IgD-negative memory B cell (primary cell): ENCODE data around the gene LEPR. TPM values are rescaled to one million over a fixed set of nuclear protein-coding genes. Genes with fewer than 3 reads are reported as not detected.
A peak's percentile ranks its signal among the peaks of the same experiment; 100 is the strongest.

Experiments used
- H3K27ac Mint-ChIP-seq, 3 donors: one replicate each; pipeline ENCODE4 v1.8.0; 2020 to 2022; ENCODE audit warnings: mild to moderate bottlenecking in 3 of 3, mixed read lengths in 3 of 3, moderate library complexity in 1 of 3
- H3K27me3 Mint-ChIP-seq: one replicate; pipeline ENCODE4 v1.8.0; 2021; ENCODE audit warnings: mixed read lengths
- H3K36me3 Mint-ChIP-seq: one replicate; pipeline ENCODE4 v1.8.0; 2020; ENCODE audit warnings: mild to moderate bottlenecking, mixed read lengths
- H3K4me1 Mint-ChIP-seq, 3 donors: one replicate each; pipeline ENCODE4 v1.8.0; 2020 to 2022; ENCODE audit warnings: mixed read lengths in 3 of 3, mild to moderate bottlenecking in 1 of 3
- H3K4me3 Mint-ChIP-seq, 4 donors: one replicate each; pipeline ENCODE4 v1.8.0; 2020 to 2022; ENCODE audit warnings: mild to moderate bottlenecking in 4 of 4, mixed read lengths in 4 of 4, moderate library complexity in 3 of 4
- H3K9me3 Mint-ChIP-seq, 3 donors: one replicate each; pipeline ENCODE4 v1.8.0; 2020 to 2021; ENCODE audit warnings: mixed read lengths in 3 of 3, mild to moderate bottlenecking in 1 of 3
- polyA plus RNA-seq: library from polyadenylated mRNA; unstranded; fragments of 300-500 nt; fragmentation: Illumina TruSeq; gene quantifications from one replicate; pipeline ENCODE4 v1.2.3, GENCODE V29; 2021

The LEPR gene
- polyA plus RNA-seq, 1 donor from 2014 or later, result 0.40 TPM

DNA sequence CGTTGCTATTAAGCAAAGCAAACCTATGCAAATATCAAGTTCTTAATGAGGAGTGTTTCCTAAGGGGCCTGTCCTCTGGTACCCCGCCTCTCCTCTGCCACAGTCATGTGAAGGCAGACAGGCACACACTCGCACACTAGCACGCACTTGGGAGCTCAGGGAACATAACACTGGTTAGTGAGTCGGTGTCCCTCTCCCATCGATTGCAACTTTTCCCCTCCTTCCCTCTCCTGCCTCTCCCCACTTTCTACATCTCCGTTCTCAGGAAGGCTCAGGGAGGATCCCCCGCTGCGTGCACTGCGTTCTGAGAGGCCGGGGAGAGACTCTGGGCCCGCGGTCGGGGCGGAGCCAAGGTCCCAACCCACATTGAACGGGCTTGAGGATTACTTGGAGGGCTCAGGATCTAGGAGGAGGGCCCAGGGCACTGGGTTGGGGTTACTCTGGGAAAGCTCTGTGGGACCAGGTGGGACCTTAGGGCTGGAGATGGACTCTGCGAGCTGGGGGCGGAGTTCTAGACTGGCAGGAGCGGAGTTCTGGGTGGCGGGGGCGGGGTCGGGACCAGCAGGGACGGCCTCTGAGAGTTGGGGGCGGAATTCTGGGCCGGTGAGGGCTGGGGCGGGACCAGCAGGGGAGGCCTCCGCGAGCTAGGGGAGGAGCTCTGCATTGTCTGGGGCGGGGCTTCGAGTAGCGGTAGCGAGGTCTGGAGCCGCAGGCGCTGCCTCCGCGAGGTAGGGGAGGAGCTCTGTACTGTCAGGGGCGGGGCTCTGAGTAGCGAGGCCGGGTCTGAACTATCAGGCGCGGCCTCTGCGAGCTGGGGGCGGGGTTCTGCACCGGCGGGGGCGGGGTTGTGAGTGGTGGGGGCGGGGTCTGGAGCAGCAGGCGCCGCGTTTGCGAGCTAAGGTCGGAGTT is 533 bp upstream of the LEPR start:
- no peak overlapping the region for H3K4me3 Mint-ChIP-seq
- H3K27ac Mint-ChIP-seq, result peak overlapping the region; percentile 76 to 97 (median 89)

DNA sequence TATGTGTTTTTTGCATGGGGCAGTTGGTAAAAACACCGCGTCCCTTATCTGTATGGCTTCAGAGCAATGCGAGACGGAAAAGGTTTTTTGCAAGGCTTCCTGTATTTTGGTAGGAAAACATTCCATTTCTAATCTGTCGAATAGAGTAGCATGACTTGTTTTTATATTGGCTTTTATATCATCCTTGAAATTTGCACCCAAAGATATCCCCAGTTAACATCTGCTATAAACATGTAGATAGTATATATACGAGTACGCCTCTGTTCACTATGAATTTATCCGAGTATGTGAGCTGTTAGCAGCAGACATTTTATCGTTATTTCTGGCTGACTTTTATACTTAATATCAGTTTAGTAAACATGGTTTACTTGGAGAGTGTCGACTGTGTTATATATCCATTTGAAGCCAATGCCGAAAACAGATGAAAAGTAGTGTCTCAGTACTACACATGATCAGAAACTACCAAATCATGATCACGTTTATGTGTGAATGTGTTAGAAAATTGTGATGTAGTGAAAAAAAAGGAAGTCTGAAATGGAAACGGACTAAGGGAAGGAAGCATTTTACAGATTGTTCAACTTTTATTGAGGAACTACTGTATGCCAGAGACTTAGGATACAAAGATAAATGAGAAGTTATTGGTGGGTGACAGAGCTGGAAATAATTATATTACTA is 1.0 kb downstream of the LEPR start:
- peaks cover 2% of the 10 kb centered on the region for H3K27me3 Mint-ChIP-seq
- H3K27ac Mint-ChIP-seq, result no peak overlapping the region
- no peaks in the 10 kb centered on the region for H3K9me3 Mint-ChIP-seq
- peaks cover 7 to 8% (median 8%) of the 10 kb centered on the region in 3 donors for H3K4me1 Mint-ChIP-seq
- H3K36me3 Mint-ChIP-seq, result peaks cover 3% of the 10 kb centered on the region
- no peak overlapping the region for H3K4me3 Mint-ChIP-seq

More for the DNA sequence above, 533 bp upstream of the LEPR start:
- H3K4me1 Mint-ChIP-seq, result peaks cover 7 to 8% (median 8%) of the 10 kb centered on the region in 3 donors
- H3K9me3 Mint-ChIP-seq, result no peaks in the 10 kb centered on the region
- H3K36me3 Mint-ChIP-seq, result no peaks in the 10 kb centered on the region
- peaks cover 2% of the 10 kb centered on the region for H3K27me3 Mint-ChIP-seq

GRCh38 chr1:65422241-65423203 is 2.1 kb downstream of the LEPR start:
- Mint-ChIP-seq H3K4me1 (peaks cover 7 to 8% (median 7%) of the 10 kb centered on the region in 3 donors), H3K36me3 (peaks cover 3% of the 10 kb centered on the region), H3K27me3 (peaks cover under 1% of the 10 kb centered on the region), H3K27ac (no peak overlapping the region), H3K9me3 (no peaks in the 10 kb centered on the region), H3K4me3 (no peak overlapping the region)

DNA sequence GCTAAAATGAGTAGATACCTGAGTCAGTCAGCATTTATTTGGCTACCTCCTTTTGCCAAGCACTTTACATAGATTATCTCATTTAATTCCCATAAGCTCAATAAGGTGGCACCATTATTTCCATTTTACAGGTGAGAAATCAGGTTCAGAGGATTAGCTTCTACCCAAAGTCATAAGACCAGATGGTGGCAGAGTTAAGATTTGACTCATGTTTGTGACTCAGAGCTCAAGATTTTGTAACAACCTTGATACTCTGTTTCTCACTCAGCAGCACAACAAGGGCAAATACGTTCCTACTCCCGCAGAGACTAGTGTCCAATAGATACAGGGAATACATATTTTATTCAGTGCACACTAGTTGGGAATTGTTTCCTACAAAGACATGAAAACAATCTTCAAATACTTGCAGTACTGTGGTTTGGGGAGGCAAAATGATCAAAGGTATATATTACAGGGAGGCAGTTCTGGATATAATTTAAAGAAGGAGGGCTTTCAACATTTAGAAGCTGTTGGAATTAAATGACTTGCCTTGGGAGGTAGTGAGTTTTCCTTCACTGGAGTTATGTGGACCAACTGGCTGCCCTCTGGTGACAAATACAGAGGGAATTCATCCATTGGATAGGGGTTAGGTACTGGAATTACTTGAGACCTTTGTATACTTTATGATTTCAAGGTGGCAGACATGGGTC is 3.6 kb downstream of the LEPR start:
- Mint-ChIP-seq H3K9me3 (no peaks in the 10 kb centered on the region), H3K4me3 (no peak overlapping the region), H3K27me3 (no peaks in the 10 kb centered on the region), H3K27ac (peak overlapping the region in 1 of 3 donors; percentile 58), H3K36me3 (peaks cover 3% of the 10 kb centered on the region), H3K4me1 (peaks cover 3 to 8% (median 7%) of the 10 kb centered on the region in 3 donors)

DNA sequence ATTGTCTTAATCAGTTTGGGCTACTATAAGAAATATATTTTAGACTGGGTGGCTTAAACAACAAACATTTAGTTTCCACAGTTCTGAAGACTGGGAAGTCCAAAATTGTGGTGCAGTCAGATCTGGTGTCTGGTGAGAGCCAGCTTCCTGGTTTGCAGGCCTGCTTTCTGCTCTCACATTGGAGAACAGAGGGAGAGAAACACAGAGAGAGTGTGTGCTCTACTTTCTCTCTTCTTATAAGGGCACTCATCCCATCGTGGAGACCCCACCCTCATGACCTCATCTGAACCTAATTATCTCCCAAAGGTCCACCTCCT is 4.1 kb downstream of the LEPR start:
- no peak overlapping the region for H3K4me3 Mint-ChIP-seq

GRCh38 chr1:65425006-65425405 is 4.5 kb downstream of the LEPR start:
- H3K9me3 Mint-ChIP-seq, result no peaks in the 10 kb centered on the region
- peaks cover 4% of the 10 kb centered on the region for H3K36me3 Mint-ChIP-seq
- H3K27ac Mint-ChIP-seq, result no peak overlapping the region
- H3K27me3 Mint-ChIP-seq, result no peaks in the 10 kb centered on the region
- no peak overlapping the region for H3K4me3 Mint-ChIP-seq
- H3K4me1 Mint-ChIP-seq, result peaks cover 0 to 3% (median under 1%) of the 10 kb centered on the region in 3 donors

More for the DNA sequence above, 4.1 kb downstream of the LEPR start:
- Mint-ChIP-seq H3K4me1 (peaks cover 0 to 6% (median 6%) of the 10 kb centered on the region in 3 donors), H3K36me3 (peaks cover 3% of the 10 kb centered on the region), H3K27me3 (no peaks in the 10 kb centered on the region), H3K27ac (peak overlapping the region in 1 of 3 donors; percentile 58), H3K9me3 (no peaks in the 10 kb centered on the region)

DNA sequence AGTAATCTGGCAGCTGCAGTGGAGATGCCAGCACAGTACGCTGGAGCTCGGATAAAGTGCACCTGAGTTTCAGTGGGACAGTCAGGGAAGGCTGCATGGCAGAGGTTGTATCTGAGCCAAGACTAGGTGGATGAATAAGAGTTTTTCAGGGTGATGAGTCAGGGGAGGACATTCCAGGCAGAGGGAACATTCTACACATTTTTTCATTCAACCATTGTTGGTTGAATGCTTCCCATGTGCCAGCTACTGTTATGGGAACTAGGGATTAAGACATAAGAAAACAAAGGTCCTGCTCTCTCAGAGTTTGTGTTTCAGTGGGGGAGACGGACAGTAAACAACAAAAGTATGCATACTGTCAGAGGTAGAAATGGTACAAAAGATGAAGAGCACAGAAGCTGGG is 5.2 kb downstream of the LEPR start:
- Mint-ChIP-seq H3K4me1 (peaks cover 0 to 3% (median 0%) of the 10 kb centered on the region in 3 donors), H3K36me3 (peaks cover 5% of the 10 kb centered on the region), H3K27ac (no peak overlapping the region), H3K4me3 (no peak overlapping the region), H3K9me3 (no peaks in the 10 kb centered on the region), H3K27me3 (no peaks in the 10 kb centered on the region)

- H3K4me1 Mint-ChIP-seq, result peaks cover 0 to 3% (median 0%) of the 10 kb centered on the region in 3 donors
- H3K36me3 Mint-ChIP-seq, result peaks cover 5% of the 10 kb centered on the region
- H3K27ac Mint-ChIP-seq, result no peak overlapping the region
- H3K4me3 Mint-ChIP-seq, result no peak overlapping the region
- H3K27me3 Mint-ChIP-seq, result no peaks in the 10 kb centered on the region
- H3K9me3 Mint-ChIP-seq, result no peaks in the 10 kb centered on the region
Measured at GRCh38 chr1:65429078-65429477, 8.6 kb downstream of the LEPR start.

DNA sequence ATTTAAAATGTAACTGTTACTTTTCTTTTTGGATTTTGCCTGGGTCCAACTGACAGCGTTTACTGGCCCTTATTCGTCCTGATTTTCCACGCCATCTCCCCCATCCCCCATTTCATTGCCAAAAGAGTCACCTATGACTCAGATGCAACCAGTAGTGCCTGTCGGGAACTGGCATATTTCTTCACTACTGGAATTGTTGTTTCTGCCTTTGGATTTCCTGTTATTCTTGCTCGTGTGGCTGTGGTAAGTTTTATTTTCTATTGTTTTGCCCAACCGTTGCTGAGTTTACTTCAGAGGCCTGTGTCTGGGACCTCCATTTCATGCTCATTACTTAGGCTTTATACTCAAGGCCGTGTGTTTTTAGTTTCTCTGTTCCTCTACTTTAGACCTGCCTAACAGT is 9.3 kb downstream of the LEPR start:
- Mint-ChIP-seq H3K4me3 (no peak overlapping the region), H3K36me3 (peaks cover 8% of the 10 kb centered on the region), H3K4me1 (peaks cover 0 to 3% (median 0%) of the 10 kb centered on the region in 3 donors), H3K27ac (no peak overlapping the region), H3K27me3 (no peaks in the 10 kb centered on the region), H3K9me3 (no peaks in the 10 kb centered on the region)

DNA sequence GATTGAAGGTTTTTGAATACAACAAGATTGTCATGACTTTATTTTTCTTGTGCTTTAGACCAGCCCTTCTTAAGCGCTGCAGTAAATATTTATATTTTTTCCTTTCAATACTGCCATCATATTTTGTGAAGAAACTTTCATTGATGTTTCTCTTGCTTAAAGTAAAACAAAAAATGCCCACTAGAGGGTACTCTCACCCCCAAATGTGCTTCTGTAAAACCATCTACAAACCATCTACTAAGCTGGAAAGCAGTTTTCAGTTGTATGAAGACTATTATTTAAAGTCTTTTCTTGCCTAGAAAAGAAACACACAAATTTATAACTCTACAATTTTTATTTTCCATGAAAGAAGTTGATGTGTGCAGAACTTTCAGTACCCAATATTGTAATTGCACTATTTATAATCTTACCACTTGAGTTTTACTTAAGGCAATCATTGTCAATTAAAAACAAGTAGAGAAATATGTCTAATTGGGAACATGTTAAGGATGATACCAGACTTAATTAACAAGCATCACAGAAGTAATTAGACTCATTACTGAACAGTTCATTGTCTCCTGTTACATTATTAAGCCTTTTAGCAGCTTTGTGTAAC is 10.7 kb downstream of the LEPR start:
- no peaks in the 10 kb centered on the region for H3K27me3 Mint-ChIP-seq
- no peak overlapping the region for H3K4me3 Mint-ChIP-seq
- H3K4me1 Mint-ChIP-seq, result peaks cover 0 to 3% (median 0%) of the 10 kb centered on the region in 3 donors
- H3K27ac Mint-ChIP-seq, result no peak overlapping the region
- peaks cover 7% of the 10 kb centered on the region for H3K36me3 Mint-ChIP-seq
- no peaks in the 10 kb centered on the region for H3K9me3 Mint-ChIP-seq

DNA sequence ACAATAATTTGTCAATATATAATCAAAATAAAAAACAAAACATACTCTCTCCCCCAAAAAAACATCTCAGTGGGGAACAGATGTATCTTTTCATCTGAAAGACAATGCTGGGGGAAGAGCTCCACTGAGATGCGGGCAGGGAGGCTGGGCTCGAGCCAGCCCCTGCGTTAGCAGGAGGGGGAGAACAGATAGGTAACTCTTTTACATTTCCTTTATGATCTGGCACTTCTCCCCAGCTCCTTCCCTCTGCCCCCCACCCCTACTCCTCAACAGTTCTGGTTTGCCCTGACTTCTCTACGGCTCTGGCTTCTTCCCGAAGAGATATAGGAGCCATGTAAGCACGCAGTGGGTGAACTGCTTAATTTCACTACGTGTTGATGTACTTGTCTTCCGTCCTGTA is 12.4 kb downstream of the LEPR start:
- no peak overlapping the region for H3K27ac Mint-ChIP-seq
- no peaks in the 10 kb centered on the region for H3K9me3 Mint-ChIP-seq
- no peak overlapping the region for H3K4me3 Mint-ChIP-seq
- H3K36me3 Mint-ChIP-seq, result peaks cover 9% of the 10 kb centered on the region
- peaks cover 0 to 3% (median 0%) of the 10 kb centered on the region in 3 donors for H3K4me1 Mint-ChIP-seq
- H3K27me3 Mint-ChIP-seq, result no peaks in the 10 kb centered on the region

- Mint-ChIP-seq H3K27me3 (no peaks in the 10 kb centered on the region), H3K36me3 (peaks cover 9% of the 10 kb centered on the region), H3K9me3 (no peaks in the 10 kb centered on the region), H3K27ac (no peak overlapping the region), H3K4me1 (peaks cover 0 to 3% (median 0%) of the 10 kb centered on the region in 3 donors), H3K4me3 (no peak overlapping the region)
Measured at GRCh38 chr1:65434255-65434654, 13.8 kb downstream of the LEPR start.

GRCh38 chr1:65434760-65435159 is 14.3 kb downstream of the LEPR start:
- peaks cover 9% of the 10 kb centered on the region for H3K36me3 Mint-ChIP-seq
- no peak overlapping the region for H3K4me3 Mint-ChIP-seq
- H3K27me3 Mint-ChIP-seq, result no peaks in the 10 kb centered on the region
- H3K4me1 Mint-ChIP-seq, result peaks cover 0 to 3% (median 0%) of the 10 kb centered on the region in 3 donors
- H3K9me3 Mint-ChIP-seq, result no peaks in the 10 kb centered on the region
- no peak overlapping the region for H3K27ac Mint-ChIP-seq

GRCh38 chr1:65435987-65436386 is 15.5 kb downstream of the LEPR start:
- Mint-ChIP-seq H3K36me3 (peaks cover 6% of the 10 kb centered on the region), H3K9me3 (no peaks in the 10 kb centered on the region), H3K27me3 (peaks cover 3% of the 10 kb centered on the region), H3K4me3 (no peak overlapping the region), H3K27ac (no peak overlapping the region), H3K4me1 (peaks cover 0 to 3% (median 0%) of the 10 kb centered on the region in 3 donors)
